Skin epidermis (tissue), 12 donors: ENCODE data around the gene MLN.

Experiments used
- H3K27ac ChIP-seq, 21 experiments: fragments of 200-600 bp; sonication (generic) in 11 of 21; one replicate each; pipeline ENCODE4 v1.5.0; 2020; ENCODE audit warnings: mild to moderate bottlenecking in 3 of 21, inconsistent platforms in 2 of 21, moderate library complexity in 2 of 21
- H3K4me3 ChIP-seq, 7 experiments: fragments of 200-600 bp; sonication (generic) in 2 of 7; one replicate each; pipeline ENCODE4 v1.5.0; 2020; ENCODE audit warnings: inconsistent platforms in 2 of 7, mild to moderate bottlenecking in 2 of 7, moderate library complexity in 1 of 7

The MLN gene

GRCh38 chr6:33745548-33745947 is 58.3 kb downstream of the MLN start:
- H3K4me3 ChIP-seq: no peak overlapping the region

GRCh38 chr6:33744895-33745546 is 58.8 kb downstream of the MLN start:
- no peak overlapping the region for H3K4me3 ChIP-seq
- peak overlapping the region in 9 of 21 experiments; percentile 9 to 64 (median 55) for H3K27ac ChIP-seq

More at GRCh38 chr6:33745548-33745947, 58.3 kb downstream of the MLN start:
- peak overlapping the region in 1 of 21 experiments; percentile 38 for H3K27ac ChIP-seq
